Frontal cortex (tissue), 4 donors: ENCODE results near the gene PRDM16. TPM values are rescaled to one million over a fixed set of nuclear protein-coding genes. Genes with fewer than 3 reads are reported as not detected.

Source experiments
- DNase-seq, 2 donors: peaks; one replicate each; pipeline ENCODE4 v3.0.0; 2012; ENCODE audit warnings: low spot score in 2 of 2
- FAIRE-seq: peaks from 2 replicates; lab custom pipeline; 2012; peaks lifted over from hg19 to GRCh38; lab: Jason Lieb, UNC
- total RNA-seq: library from RNA; depleted of rRNA; stranded (reverse); fragments of >200 nt; gene quantifications from one replicate; pipeline ENCODE4 v1.2.3, GENCODE V29; 2014
- donor health status: control.
- donor health status: control.
- donor health status: control.

PRDM16 gene
- total RNA-seq, 1 donor from 2014 or later, result 1.6 TPM

DNA sequence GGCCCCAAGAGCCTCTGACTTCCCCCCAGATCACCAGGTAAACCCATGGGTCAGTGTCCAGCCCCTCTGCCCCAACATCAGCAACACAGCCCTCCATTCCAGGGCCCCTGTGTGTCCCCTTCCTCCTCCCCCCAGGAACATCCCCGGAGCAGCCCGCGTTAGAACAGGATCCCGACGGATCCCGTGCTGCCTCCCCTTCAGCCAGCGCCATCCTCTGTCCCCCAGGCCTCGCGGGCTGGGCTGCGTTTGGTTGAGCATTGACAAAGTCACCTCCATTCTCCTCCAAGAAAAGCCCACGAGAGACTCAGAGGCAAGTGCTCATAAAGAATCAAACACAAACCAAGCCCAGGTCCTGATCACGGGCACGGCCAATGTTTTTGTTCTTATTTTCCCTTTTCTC, 225.4 kb downstream of the PRDM16 start:
- no peak for DNase-seq
- no peak for FAIRE-seq

DNA sequence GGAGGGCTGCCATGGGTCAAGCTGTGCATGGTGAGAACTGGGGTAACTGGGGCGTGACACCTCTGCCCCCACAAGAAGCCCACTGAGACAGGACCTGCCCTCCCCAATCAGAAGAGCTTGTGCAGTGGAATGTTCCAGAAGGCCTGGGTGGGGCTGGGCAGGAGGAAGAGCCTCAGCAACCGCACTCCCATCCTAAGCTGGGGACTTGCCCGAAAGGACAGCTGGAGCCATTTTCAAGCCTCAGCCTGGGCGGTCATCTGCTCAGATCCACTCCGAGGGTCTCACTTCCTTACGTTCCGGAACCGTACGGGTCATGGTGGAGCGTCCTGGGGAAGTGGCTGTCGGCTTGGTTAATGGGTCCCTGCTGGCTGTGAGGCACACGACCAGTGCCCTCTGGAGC, 226.8 kb downstream of the PRDM16 start:
- no peak for FAIRE-seq
- DNase-seq, result no peak

DNA sequence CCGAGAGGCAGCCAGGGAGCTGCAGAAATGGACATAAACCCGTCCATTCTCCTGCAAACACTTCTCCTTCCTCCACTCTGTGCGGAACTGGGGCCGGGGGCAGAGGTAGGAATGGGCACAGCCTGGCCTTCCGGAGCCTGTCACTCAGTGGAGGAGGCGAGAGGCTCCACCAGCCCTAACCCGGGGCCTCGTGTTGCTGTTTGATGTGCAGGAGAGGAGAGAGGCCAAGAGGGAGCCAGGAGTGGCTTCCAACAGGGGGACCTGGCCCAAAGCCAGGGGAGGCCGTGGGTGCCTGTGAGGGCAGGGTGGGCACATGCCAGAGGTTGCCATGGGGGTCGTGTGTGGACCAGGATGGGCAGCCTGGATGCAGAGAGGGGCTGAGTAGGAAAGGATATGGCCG, 227.3 kb downstream of the PRDM16 start:
- no peak for DNase-seq
- no peak for FAIRE-seq

DNA sequence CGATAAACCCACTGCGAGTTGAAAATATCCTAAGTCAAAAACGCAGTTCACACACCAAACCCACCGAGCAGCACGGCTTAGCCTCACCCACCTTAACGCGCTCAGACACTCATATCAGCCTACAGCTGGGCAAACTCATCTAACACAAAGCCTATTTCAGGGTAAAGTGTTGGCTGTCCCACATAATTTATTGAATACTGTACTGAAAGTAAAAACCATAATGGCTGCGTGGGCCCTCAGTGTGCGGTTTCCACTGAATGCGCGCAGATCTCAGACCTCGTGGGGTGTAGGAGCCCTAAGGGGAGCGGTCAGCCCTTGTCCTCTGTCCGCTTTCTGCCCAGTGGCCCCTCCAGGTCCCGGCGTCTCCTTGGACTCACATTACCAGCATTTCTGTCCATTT, 227.8 kb downstream of the PRDM16 start:
- FAIRE-seq (no peak), DNase-seq (no peak)

DNA sequence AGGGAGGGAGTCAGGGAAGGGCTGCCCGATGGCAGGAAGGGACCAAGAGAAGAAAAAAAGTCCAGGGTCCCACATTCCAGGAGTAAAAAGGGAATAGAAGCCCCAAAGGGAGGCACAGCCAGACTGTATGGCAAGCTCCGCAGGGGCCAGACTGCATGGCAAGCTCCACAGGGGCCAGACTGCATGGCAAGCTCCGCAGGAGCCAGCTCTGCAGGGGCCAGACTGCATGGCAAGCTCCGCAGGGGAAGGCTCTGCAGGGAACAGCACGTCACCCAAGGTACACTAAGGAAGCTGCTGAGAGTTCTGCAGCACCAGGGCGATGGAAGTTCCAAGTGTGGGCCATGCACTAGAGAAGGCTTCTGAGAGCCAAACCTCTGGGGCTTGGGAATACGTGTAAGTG, 228.8 kb downstream of the PRDM16 start:
- DNase-seq (no peak), FAIRE-seq (no peak)

DNA sequence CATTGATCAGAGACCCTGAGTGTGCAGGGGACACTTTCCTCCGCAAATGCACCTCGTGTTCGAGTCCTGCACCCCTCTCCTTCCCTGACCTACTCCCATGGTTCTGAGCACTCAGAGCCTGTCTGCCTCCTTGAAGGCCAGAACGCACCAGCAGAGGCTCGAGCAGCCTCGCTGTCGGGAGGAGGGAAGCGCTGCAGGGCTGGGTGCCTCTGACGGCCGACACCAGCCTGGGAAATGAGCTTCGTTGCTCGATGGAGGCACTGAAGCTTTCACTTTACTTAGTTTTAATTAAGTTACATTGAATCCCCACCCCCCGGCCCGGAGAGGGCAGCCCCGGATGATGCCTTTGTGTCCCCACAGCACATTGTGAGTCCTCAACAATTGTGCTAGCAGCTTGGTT, 229.2 kb downstream of the PRDM16 start:
- no peak for FAIRE-seq
- no peak for DNase-seq

DNA sequence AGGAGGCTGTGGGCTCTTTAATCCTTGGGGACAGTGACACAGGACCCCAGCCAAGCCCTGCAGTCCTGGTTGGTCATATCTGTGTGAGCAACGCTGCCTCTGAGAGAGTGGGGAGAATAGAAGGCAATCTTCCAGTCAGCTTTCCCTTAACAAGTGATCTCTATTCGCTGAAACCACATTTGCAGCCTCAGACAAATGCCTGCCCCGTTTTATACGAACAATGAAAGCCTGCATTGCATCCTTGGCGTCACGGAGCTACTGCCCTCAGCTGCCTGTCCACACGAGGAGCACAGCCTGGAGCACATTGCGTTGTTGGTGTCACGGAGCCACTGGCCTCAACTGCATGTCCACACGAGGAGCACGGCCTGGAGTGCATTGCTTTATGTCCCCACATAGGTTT, 235.2 kb downstream of the PRDM16 start:
- DNase-seq (no peak), FAIRE-seq (no peak)

DNA sequence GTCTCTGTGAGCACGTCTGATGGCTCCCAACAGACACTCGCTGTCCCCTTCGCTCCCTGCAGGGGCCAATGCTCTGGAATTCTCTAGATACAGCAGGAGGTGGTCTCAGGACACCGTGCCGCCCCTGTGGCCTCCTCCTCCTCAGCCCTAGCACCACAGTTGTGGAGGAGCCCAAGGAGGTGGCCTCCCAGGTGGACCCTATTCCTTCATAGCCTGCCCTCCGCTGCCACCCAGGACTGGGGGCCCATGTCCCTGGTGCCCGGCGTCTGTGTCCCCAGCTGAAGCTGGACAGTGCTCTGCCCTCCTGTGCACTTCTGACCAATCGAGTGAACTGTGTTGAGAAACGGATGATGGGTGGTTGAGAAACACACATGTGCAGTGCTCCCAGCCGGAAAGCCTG, 235.7 kb downstream of the PRDM16 start:
- no peak for FAIRE-seq
- no peak for DNase-seq

DNA sequence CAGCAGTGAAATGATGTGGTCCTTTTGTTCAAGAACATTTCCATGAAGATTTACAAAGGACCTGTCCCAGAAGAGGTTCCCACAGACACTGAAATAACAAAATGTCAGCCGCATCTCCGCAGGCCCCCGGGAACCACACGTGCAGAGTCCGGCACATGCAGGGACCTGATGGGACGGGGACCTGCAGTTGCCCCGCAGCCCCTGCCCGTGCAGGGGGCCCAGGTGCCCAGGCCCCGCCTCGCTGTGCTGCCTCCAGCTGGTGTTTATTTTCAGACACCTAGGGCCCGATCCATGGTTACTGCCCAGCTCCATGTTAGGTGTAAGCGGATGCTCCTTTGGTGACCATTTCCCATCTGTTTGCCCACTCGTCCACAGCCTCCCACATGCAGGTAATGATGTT, 236.2 kb downstream of the PRDM16 start:
- no peak for DNase-seq
- FAIRE-seq, result no peak

DNA sequence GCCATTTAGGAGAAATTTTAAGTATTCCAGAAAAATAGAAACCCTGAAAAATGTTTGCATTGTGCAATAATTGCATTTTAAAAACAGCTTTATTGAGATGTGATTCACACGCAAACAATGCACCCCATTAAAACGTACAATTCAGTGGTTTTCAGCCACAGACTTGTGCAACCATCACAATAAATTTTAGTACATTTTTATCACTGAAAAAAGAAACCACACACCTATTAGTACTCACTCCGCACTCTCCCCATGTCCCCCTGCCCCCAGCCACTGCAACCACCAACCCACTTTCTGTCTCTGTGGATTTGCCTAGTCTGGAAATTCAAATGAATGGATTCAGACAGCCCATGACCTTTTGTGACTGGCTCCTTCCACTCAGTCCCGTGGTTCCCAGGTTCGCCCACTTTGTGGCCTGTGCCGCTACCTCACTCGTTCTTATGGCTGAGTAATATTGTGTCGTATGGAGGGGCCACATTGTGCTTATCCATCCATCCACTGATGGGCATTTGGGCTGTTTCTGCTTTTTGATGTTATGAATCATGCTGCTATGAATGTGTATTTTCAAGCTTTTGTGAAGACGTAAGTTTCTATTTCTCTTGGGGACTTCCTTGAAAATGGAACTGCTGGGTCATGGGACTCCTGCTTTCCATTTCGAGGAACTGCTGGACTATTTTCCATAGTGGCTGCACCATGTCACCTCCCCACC, 237.7 kb downstream of the PRDM16 start:
- no peak for FAIRE-seq
- DNase-seq, result no peak

DNA sequence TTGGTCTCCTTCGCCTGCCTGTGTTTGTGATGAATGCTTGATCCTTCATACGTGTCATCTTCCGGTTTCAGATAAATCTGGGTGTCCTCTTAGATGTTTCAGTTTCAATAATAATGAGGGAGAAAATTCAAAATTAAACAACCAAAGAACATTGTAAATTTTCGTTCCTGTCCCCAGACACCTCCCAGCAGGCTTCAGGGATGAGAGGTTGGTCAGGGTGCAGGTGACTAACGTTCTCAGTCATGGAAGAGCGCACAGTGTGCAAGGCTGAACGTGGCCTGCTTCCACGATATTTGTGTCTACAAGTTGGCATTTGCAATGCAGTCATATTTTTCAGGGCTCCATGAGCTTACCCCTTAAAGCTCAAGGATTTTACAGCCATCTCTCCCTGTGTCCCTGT, 238.4 kb downstream of the PRDM16 start:
- FAIRE-seq, result no peak
- DNase-seq, result no peak

DNA sequence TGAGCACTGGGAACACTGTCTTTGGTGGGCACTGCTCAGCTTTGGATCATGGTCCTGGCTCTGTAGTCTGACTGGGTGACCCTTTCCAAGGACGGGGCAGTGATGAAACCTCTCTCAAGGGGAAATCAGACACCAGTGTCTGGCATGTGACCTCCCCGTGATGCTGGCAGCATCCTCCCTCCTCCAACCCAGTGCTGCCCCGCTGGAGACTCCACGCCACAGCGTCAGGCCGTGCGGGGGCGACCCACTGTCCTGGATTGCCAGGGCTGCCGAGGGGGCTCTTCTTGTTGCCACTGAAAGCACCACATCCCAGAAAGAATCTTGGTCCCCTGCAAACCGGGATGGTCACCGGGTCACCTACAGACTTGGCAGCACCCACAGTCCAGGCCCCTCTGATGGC, 239.1 kb downstream of the PRDM16 start:
- FAIRE-seq (no peak), DNase-seq (no peak)

DNA sequence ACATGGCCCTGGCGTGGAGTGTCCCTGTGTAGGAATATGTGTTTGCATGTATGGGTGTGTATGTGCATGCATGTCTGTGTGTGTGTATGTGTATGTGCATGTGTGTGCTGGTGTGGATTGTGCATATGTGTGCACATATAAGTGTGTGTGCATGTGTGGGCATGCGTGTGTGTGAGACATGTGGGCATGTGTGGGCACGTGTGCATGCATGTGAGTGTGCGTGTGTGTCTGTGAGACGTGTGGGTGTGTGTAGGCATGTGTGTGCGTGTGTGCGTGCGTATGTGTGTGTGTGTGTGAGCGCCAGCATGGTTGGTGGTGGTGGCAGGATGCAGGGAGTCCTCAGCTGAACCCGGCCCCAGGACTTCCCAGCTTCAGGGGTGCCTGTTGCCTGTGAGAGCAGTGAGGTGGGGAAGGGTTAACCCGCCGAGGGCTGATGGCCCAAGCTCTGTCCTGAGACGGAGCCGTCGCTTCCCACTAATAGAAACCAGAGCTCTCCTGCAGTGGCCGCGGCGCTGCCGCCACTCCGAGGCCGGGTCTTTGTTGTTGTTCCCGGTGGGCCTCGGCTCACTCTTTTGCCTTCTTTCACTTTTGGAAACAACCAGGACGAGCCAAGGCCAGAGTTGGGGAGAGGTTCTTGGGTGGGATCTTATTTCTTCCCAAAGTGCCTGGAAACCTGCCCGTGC, 241.9 kb downstream of the PRDM16 start:
- no peak for DNase-seq
- no peak for FAIRE-seq

DNA sequence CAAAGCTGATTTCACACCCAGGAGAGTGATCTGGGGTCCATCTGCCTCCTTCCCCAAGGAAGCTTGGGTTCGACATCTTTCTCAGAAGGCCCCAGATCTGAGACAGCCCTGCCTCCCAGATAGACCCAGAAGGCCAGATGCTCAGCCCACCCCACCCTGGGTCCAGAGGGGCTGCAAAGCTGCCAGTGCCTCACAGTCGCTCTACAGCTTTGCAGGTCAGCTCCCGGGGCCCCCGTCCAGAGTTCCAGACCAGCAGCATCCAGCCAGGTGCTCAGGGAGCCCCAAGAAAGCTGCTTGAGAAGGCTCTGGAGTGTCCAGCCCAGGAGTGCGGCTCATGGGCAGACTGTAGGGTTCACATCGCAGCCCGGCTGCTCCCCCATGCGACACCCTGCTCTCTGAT, 242.7 kb downstream of the PRDM16 start:
- FAIRE-seq (no peak), DNase-seq (no peak)

DNA sequence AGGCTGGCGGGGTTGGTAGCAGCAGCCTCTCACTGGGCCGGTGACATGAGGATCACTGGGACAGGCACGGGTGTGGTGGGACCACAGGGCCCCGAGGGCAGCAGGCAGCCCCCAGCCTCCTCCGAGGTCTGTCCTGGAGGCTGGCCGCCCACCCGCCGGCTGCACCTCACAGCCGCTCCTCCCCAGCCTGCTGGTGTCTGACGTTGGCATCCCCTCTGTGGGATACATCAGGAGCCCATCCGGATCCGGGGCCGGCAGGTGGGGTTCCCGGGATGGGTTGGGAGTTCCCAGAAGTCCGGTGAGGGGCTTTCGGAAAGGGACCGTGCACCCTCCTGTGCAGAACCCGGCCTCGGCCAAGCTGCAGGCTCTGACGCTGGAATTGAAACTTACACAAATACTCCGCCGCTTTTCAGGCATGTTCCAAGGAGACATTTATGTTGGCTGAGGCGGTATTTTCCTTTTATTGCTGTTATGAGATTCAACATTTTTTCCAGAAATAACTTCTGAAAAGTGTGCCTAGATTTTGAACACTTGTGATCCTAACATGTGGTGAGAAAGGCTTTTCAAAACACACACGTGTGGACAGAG, 243.4 kb downstream of the PRDM16 start:
- no peak for DNase-seq
- no peak for FAIRE-seq

DNA sequence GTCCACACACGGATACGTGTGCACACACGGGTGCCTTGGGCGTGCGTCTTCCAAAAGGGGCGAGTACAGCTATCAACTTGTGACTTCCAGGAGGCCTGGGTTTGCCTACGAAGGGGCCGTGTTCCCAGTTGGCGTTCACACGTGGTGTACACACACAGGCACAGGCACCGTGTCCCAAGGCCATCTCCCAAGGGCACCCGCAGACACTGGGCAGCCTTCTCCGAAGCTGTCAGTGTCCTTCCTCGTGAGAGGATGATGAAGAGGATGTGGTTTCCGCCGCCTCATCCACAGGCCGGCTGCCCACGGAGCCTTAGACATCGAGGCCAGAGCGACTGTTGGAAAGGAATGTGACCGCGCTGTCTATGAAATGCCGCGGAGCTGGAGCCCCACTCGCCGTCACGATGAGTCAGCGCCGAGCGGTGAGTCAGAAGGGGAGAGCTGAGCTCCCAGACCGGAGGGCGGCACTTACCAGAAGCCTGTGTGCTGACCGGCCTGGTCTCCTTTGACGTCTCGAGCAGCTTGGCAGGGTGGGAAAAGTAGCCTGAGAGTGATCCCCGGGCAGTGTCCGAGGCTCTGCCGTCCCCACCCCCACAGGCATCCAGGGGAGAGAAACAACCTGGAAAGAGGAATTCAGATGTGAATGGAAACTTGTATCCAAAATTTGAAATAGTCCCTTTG, 244.0 kb downstream of the PRDM16 start:
- FAIRE-seq (no peak), DNase-seq (peak in 1 of 2 donors; percentile 77)

DNA sequence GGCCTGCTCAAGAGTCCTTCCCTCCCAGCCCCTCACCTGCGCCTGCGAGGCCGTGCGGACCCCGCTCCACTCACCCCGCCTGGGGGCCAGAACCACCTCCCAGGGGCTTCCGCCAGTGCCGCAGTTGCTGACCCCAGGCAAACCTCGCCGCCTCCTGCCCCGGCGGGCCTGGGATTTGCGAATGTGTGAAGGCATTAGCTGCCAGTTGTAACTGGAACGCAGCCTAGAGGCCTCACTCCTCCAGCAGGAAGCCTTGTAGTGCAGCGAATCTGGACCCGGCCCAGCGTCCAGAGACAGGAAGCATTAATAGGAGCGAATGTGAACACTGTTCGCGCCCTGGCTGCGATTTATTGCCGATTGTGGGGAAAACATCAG, 244.6 kb downstream of the PRDM16 start:
- peak; percentile 50 to 60 for DNase-seq
- no peak for FAIRE-seq

DNA sequence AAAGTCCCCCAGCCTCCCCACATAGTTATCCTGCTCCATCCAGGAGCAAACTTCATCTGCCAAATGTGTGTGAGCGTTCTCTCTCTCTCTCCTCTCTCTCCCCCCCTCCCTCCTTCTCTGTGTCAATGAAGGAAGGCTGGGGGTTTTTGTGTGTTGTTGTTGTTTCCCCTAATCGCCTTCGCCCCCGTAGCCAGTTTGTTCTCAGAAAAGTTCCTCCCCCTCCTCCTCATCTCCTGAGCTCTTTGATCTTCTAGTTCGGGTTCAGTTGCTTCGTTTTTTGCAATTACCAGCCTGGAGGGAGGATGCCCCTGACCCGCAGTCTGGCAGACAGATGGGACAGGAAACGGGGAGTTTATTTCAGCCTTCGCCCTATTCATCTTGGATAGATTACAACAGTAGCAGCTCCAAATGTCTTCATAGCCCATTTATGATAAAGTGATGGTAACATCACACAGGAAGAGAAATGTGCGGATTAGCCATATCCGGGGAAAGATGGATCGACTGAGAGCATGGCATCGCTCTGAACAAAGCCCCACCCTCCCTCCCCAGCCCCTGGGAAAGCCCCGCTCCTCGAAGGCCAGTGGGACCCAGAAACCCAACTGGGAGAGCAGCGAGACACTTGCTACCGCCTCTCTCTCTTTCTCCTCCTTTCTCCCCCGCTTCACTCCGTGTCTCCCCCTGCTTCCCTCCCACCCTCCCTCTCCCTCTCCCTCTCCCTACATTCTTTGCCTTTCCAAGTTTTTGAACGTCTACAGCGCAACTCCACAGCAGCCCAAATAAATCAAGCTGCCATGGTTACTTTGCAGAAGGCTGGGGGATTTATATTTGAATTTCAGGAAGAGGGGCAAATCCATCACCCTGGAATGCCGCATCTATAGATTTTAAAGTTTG, 245.7 kb downstream of the PRDM16 start:
- DNase-seq, result no peak
- no peak for FAIRE-seq

DNA sequence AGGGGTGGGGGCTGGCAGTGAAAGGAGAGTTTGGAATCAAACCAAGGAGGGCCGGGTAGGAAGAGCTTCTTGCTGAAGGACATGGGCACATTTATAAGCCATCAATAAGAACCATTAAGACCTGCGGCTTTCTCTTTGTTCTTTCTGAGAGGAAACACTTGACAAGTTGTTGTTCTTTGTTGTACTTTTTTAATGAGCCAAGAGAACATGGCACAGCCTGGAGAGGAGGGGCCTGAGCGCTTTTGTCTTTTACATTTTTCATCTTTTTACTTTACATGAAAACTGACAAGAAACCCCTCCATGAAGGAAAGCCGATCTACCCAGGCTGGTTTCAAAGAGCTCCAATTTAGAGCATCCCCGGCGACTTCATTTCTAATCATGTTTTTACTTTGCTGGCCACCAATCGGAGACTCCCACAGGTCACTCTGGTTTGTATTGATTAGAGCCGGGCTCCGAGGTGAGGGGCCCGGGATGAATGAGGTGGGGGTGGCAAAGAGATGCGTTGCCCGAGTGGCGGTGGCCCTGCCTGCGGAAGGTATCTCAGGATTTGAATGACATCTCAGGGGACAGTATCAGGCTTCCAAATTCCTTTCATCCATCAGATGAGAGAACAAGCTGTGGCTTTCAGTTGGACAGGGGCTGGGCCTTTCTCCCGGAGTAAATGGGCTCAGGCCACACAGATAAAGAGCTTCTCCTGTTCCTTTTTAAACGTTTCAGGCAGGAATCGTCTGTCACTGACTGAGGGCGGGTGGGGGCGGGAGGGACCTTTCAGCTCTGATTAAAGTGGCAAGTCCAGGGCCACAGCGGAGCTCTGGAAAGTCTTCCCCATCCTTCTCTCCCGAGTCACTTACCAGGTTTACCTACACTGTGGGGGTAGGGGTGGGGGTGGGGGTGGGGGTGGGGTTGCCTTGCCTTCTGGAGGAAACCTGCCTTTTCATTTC, 246.7 kb downstream of the PRDM16 start:
- no peak for FAIRE-seq
- no peak for DNase-seq
